HCT116 (cell line): Measurements from ENCODE around the gene LYST. TPM values are rescaled to one million over a fixed set of nuclear protein-coding genes. Genes with fewer than 3 reads are reported as not detected.

ENCODE experiments used
- ATAC-seq: fragments of 200-7000 bp; cut with Tn5 transposase; 2 replicates; pipeline ENCODE4 v1.9.1; 2020; ENCODE audit warnings: mild to moderate bottlenecking, moderate library complexity
- BruUV-seq: library from RNA; stranded (reverse); fragments of 400-500 nt; replicated peaks from 2 replicates; lab custom pipeline; 2021; lab: Mats Ljungman, UMichigan
- CTCF ChIA-PET: fragments of 300-600 bp; sonication (Branson Sonifier 250); formaldehyde crosslinking; loops from one replicate; lab custom pipeline; 2021; ENCODE audit warnings: antibody characterized with exemption; lab: Charles Lee
- POLR2A ChIA-PET: fragments of 300-600, 350-600 bp; sonication (Branson Sonifier 250); formaldehyde crosslinking; loops from one replicate; lab custom pipeline; 2021; ENCODE audit warnings: antibody characterized with exemption; lab: Charles Lee
- RAD21 ChIA-PET, 2 experiments: fragments of 300-600 bp; sonication (Branson Sonifier 250); formaldehyde crosslinking; loops; one replicate each; lab custom pipeline; 2023; ENCODE audit warnings: low total read pairs in 2 of 2; ENCODE audit not compliant: uncharacterized antibody in 2 of 2, unreplicated experiment in 2 of 2, low non-redundant PET in 1 of 2; lab: Charles Lee
- DNase-seq: peaks from one replicate; pipeline ENCODE4 v3.0.0-alpha.2; 2010; ENCODE audit warnings: low read depth, low spot score
- H2AFZ ChIP-seq: fragments of 200-600 bp; shearing (Covaris generic), sonication (generic); 2 replicates; pipeline ENCODE4 v1.6.1; 2017; ENCODE audit warnings: low read depth, mixed run types, mixed read lengths, antibody characterized with exemption, low read length; ENCODE audit not compliant: poor library complexity, severe bottlenecking
- H3K27ac ChIP-seq: 2 replicates; pipeline ENCODE4 v1.5.1; 2012; ENCODE audit warnings: low read depth, low read length
- H3K27me3 ChIP-seq: fragments of 200-600 bp; sonication (generic); 2 replicates; pipeline ENCODE4 v1.6.1; 2016; ENCODE audit warnings: mixed run types, low read length, mixed read lengths; ENCODE audit not compliant: insufficient read depth
- H3K36me3 ChIP-seq, 2 experiments: fragments of 200-500 bp in 1 of 2; fragments of 200-600 bp in 1 of 2; sonication (Bioruptor generic) in 1 of 2; sonication (generic) in 1 of 2; 2 replicates each; pipeline versions ENCODE4 v1.5.1 to v1.6.1; 2014 to 2016; ENCODE audit warnings: low read length in 2 of 2, inconsistent platforms in 1 of 2, mixed read lengths in 1 of 2, mixed run types in 1 of 2; ENCODE audit not compliant: insufficient read depth in 2 of 2, control insufficient read depth in 1 of 2
- H3K4me1 ChIP-seq, 2 experiments: fragments of 200-600 bp in 1 of 2; sonication (generic) in 1 of 2; 2 replicates each; pipeline versions ENCODE4 v1.5.1 to v1.6.1; 2012 to 2017; ENCODE audit warnings: low read length in 2 of 2, inconsistent platforms in 1 of 2, mild to moderate bottlenecking in 1 of 2, mixed read lengths in 1 of 2, mixed run types in 1 of 2, moderate library complexity in 1 of 2; ENCODE audit not compliant: insufficient read depth in 2 of 2, control insufficient read depth in 1 of 2
- H3K4me2 ChIP-seq: fragments of 200-600 bp; sonication (generic); 2 replicates; pipeline ENCODE4 v1.6.1; 2017; ENCODE audit warnings: mixed run types, low read length, mixed read lengths
- H3K4me3 ChIP-seq, 2 experiments: fragments of 200-600 bp in 1 of 2; sonication (generic) in 1 of 2; replicated peaks in 1 of 2; 2 replicates each; pipeline ENCODE4 v1.5.1; 2011 to 2016; ENCODE audit warnings: low read length in 2 of 2, control low read depth in 1 of 2, low read depth in 1 of 2, mild to moderate bottlenecking in 1 of 2, mixed read lengths in 1 of 2, mixed run types in 1 of 2
- H3K79me2 ChIP-seq: fragments of 200-600 bp; sonication (generic); 2 replicates; pipeline ENCODE4 v1.6.1; 2017; ENCODE audit warnings: mild to moderate bottlenecking, mixed run types, low read length, moderate library complexity, mixed read lengths; ENCODE audit not compliant: insufficient read depth
- H3K9ac ChIP-seq: fragments of 200-600 bp; sonication (generic); 2 replicates; pipeline ENCODE4 v1.6.1; 2016; ENCODE audit warnings: low read length, mixed read lengths
- H3K9me2 ChIP-seq: fragments of 200-600 bp; sonication (generic), shearing (Covaris generic); 2 replicates; pipeline ENCODE4 v1.6.1; 2017; ENCODE audit warnings: mixed run types, mild to moderate bottlenecking, moderate library complexity; ENCODE audit not compliant: insufficient read depth
- H3K9me3 ChIP-seq, 2 experiments: fragments of 200-500 bp in 1 of 2; fragments of 200-600 bp in 1 of 2; sonication (Bioruptor generic) in 1 of 2; sonication (generic) in 1 of 2; 2 replicates each; pipeline ENCODE4 v1.6.1; 2014 to 2017; ENCODE audit warnings: low read length in 2 of 2, mixed read lengths in 2 of 2, inconsistent platforms in 1 of 2, low read depth in 1 of 2, mild to moderate bottlenecking in 1 of 2, mixed run types in 1 of 2, moderate library complexity in 1 of 2; ENCODE audit not compliant: control insufficient read depth in 1 of 2, insufficient read depth in 1 of 2
- H4K20me1 ChIP-seq: fragments of 200-600 bp; sonication (generic), shearing (Covaris generic); 2 replicates; pipeline ENCODE4 v1.6.1; 2017; ENCODE audit warnings: mixed run types, mild to moderate bottlenecking, moderate library complexity; ENCODE audit not compliant: insufficient read depth
- ATF3 ChIP-seq: IDR thresholded peaks from 2 replicates; pipeline ENCODE4 v1.6.1; 2012
- CBX3 ChIP-seq: IDR thresholded peaks from 2 replicates; pipeline ENCODE4 v1.6.1; 2012; ENCODE audit warnings: low read depth
- CTCF ChIP-seq, 3 experiments: fragments of 200-600 bp in 1 of 3; sonication (generic) in 1 of 3; IDR thresholded peaks in 2 of 3; conservative IDR thresholded peaks in 1 of 3; 2 replicates each; pipeline ENCODE4 v1.5.1; 2012 to 2017; ENCODE audit warnings: low read depth in 2 of 3, low read length in 2 of 3, antibody characterized with exemption in 1 of 3, borderline replicate concordance in 1 of 3, control low read depth in 1 of 3, mild to moderate bottlenecking in 1 of 3, mixed read lengths in 1 of 3, mixed run types in 1 of 3, moderate library complexity in 1 of 3; ENCODE audit not compliant: insufficient read depth in 1 of 3
- EZH2 ChIP-seq: fragments of 200-600 bp; sonication (generic); IDR thresholded peaks from 2 replicates; pipeline ENCODE4 v1.6.1; 2017; ENCODE audit warnings: antibody characterized with exemption, mixed run types
- FOSL1 ChIP-seq: IDR thresholded peaks from 2 replicates; pipeline ENCODE4 v1.6.1; 2012; ENCODE audit warnings: low read depth
- MAX ChIP-seq: IDR thresholded peaks from 2 replicates; pipeline ENCODE4 v1.6.1; 2012
- POLR2A ChIP-seq: IDR thresholded peaks from 2 replicates; pipeline ENCODE4 v1.7.0; 2011; ENCODE audit warnings: borderline replicate concordance; ENCODE audit not compliant: insufficient read depth, insufficient read length; ENCODE audit errors: extremely low read depth
- POLR2AphosphoS5 ChIP-seq: IDR thresholded peaks from 2 replicates; pipeline ENCODE4 v1.6.1; 2011; ENCODE audit warnings: mild to moderate bottlenecking, low read depth, low read length, moderate library complexity
- SRF ChIP-seq: IDR thresholded peaks from 2 replicates; pipeline ENCODE4 v1.6.1; 2012; ENCODE audit warnings: low read depth
- TCF7L2 ChIP-seq: IDR thresholded peaks from 2 replicates; pipeline ENCODE4 v1.7.0; 2011; ENCODE audit warnings: borderline replicate concordance, inconsistent platforms; ENCODE audit not compliant: insufficient read depth, insufficient read length; ENCODE audit errors: extremely low read depth
- ZFX ChIP-seq: fragments of 450-650 bp; IDR thresholded peaks from 2 replicates; pipeline ENCODE4 v1.6.1; 2017
- intact Hi-C: fragments of 100-400 bp; cut with micrococcal nuclease; formaldehyde crosslinking; loops from 2 replicates; pipeline ENCODE4 v1.10.0; 2022
- total RNA-seq: library from RNA; stranded (reverse); gene quantifications from one replicate; pipeline ENCODE4 v1.2.1, GENCODE V29; 2021; ENCODE audit not compliant: unreplicated experiment
- TF ChIP-seq, protein P1 (sequence below): IDR thresholded peaks from 2 replicates; pipeline ENCODE4 v1.6.1; 2011; ENCODE audit warnings: mild to moderate bottlenecking, low read length, moderate library complexity; ENCODE audit not compliant: insufficient replicate concordance; ENCODE audit errors: extremely low read depth
- TF ChIP-seq, protein P2 (sequence below): IDR thresholded peaks from 2 replicates; pipeline ENCODE4 v1.6.1; 2012; ENCODE audit warnings: low read depth

LYST gene
- total RNA-seq, 1 experiment from 2014 or later: 6.6 TPM

GRCh38 chr1:235779770-235780169 is 86.9 kb downstream of the LYST start:
- ChIA-PET CTCF (no interaction called here), POLR2A (no interaction called here), RAD21 (no interaction called here)
- Histone ChIP-seq H3K4me2 (no peak overlapping the region), H3K9me2 (no peaks in the 10 kb centered on the region), H3K9me3 (no peaks in the 10 kb centered on the region), H3K27me3 (no peaks in the 10 kb centered on the region), H3K36me3 (no peaks in the 10 kb centered on the region), H3K79me2 (no peaks in the 10 kb centered on the region), H3K9ac (no peak overlapping the region), H4K20me1 (no peaks in the 10 kb centered on the region), H3K27ac (no peak overlapping the region), H3K4me3 (no peak overlapping the region), H3K4me1 (no peaks in the 10 kb centered on the region)
- no peak for ATAC-seq
- intact Hi-C loops: loop anchor here (5.0 to 10.0 kb wide), 5 partner anchors 335 to 1667 kb away; no protein-coding TSS in a partner anchor
- no peak for TF ChIP-seq FOSL1
- TF ChIP-seq EZH2: no peak
- TF ChIP-seq ATF3: no peak
- TF ChIP-seq POLR2A: no peak
- TF ChIP-seq, protein P1, sequence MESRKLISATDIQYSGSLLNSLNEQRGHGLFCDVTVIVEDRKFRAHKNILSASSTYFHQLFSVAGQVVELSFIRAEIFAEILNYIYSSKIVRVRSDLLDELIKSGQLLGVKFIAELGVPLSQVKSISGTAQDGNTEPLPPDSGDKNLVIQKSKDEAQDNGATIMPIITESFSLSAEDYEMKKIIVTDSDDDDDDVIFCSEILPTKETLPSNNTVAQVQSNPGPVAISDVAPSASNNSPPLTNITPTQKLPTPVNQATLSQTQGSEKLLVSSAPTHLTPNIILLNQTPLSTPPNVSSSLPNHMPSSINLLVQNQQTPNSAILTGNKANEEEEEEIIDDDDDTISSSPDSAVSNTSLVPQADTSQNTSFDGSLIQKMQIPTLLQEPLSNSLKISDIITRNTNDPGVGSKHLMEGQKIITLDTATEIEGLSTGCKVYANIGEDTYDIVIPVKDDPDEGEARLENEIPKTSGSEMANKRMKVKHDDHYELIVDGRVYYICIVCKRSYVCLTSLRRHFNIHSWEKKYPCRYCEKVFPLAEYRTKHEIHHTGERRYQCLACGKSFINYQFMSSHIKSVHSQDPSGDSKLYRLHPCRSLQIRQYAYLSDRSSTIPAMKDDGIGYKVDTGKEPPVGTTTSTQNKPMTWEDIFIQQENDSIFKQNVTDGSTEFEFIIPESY: no peak
- TF ChIP-seq, protein P2, sequence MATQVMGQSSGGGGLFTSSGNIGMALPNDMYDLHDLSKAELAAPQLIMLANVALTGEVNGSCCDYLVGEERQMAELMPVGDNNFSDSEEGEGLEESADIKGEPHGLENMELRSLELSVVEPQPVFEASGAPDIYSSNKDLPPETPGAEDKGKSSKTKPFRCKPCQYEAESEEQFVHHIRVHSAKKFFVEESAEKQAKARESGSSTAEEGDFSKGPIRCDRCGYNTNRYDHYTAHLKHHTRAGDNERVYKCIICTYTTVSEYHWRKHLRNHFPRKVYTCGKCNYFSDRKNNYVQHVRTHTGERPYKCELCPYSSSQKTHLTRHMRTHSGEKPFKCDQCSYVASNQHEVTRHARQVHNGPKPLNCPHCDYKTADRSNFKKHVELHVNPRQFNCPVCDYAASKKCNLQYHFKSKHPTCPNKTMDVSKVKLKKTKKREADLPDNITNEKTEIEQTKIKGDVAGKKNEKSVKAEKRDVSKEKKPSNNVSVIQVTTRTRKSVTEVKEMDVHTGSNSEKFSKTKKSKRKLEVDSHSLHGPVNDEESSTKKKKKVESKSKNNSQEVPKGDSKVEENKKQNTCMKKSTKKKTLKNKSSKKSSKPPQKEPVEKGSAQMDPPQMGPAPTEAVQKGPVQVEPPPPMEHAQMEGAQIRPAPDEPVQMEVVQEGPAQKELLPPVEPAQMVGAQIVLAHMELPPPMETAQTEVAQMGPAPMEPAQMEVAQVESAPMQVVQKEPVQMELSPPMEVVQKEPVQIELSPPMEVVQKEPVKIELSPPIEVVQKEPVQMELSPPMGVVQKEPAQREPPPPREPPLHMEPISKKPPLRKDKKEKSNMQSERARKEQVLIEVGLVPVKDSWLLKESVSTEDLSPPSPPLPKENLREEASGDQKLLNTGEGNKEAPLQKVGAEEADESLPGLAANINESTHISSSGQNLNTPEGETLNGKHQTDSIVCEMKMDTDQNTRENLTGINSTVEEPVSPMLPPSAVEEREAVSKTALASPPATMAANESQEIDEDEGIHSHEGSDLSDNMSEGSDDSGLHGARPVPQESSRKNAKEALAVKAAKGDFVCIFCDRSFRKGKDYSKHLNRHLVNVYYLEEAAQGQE: no peak
- TF ChIP-seq TCF7L2: no peak
- TF ChIP-seq SRF: no peak
- no peak for TF ChIP-seq ZFX
- no peak for TF ChIP-seq CTCF (IDR thresholded peaks at IDR 0.05 in 2 of 3, conservative IDR thresholded peaks at IDR 0.05 in 1 of 3; ENCODE audit: borderline replicate concordance in 1 of 3, insufficient read depth in 1 of 3, low read depth in 2 of 3, low read length in 2 of 3)
- no peak for TF ChIP-seq MAX
- TF ChIP-seq POLR2AphosphoS5: no peak
- TF ChIP-seq CBX3: no peak
- TF ChIP-seq, all 23 proteins: peak for 0
- DNase-seq: no peak
- BruUV-seq: no TSS peak
- H2AFZ ChIP-seq: no peak overlapping the region
